ENCODE data around the gene CALCB.

The CALCB gene

GRCh38 chr11:15093432-15093831, 20.0 kb downstream of the CALCB start:
- Histone ChIP-seq H3K27me3 (ENCODE audit: control insufficient read depth, low read length) (peaks cover 3% of the 10 kb centered on the region; the same call in 1 of the 2 replicates), H3K27ac (ENCODE audit: low read depth, low read length) (no peak overlapping the region), H3K4me1 (ENCODE audit: control insufficient read depth, low read length) (no peaks in the 10 kb centered on the region), H3F3A (ENCODE audit: control insufficient read depth, insufficient read depth) (no peaks in the 10 kb centered on the region), H4K20me1 (ENCODE audit: control insufficient read depth, insufficient read depth, low read depth, low read length) (no peaks in the 10 kb centered on the region), H3K36me3 (ENCODE audit: control insufficient read depth, low read length) (no peaks in the 10 kb centered on the region), H3K4me2 (ENCODE audit: low read length) (no peak overlapping the region), H3K9me3 (ENCODE audit: control insufficient read depth, insufficient read depth, low read length) (no peaks in the 10 kb centered on the region), H3K4me3 (ENCODE audit: low read length) (no peak overlapping the region), H3K79me2 (ENCODE audit: control insufficient read depth, low read length) (no peaks in the 10 kb centered on the region), H3K9me2 (replicated peaks; ENCODE audit: control insufficient read depth, low read length) (no peaks in the 10 kb centered on the region)
- no peak for TF ChIP-seq EZH2phosphoT487 (IDR thresholded peaks at IDR 0.05; ENCODE audit: borderline replicate concordance, low read length)
- TF ChIP-seq CTCF (IDR thresholded peaks at IDR 0.05; ENCODE audit: low read depth, low read length, poor library complexity, severe bottlenecking) = no peak

GRCh38 chr11:15095736-15096228, 22.4 kb downstream of the CALCB start:
- Histone ChIP-seq H3K9me2 (replicated peaks; ENCODE audit: control insufficient read depth, low read length) (no peaks in the 10 kb centered on the region), H3K4me1 (ENCODE audit: control insufficient read depth, low read length) (no peaks in the 10 kb centered on the region), H4K20me1 (ENCODE audit: control insufficient read depth, insufficient read depth, low read depth, low read length) (no peaks in the 10 kb centered on the region), H3K4me3 (ENCODE audit: low read length) (no peak overlapping the region), H3K36me3 (ENCODE audit: control insufficient read depth, low read length) (no peaks in the 10 kb centered on the region), H3K27me3 (ENCODE audit: control insufficient read depth, low read length) (peaks cover 11% of the 10 kb centered on the region; the same call in 1 of the 2 replicates), H3F3A (ENCODE audit: control insufficient read depth, insufficient read depth) (no peaks in the 10 kb centered on the region), H3K79me2 (ENCODE audit: control insufficient read depth, low read length) (no peaks in the 10 kb centered on the region), H3K9me3 (ENCODE audit: control insufficient read depth, insufficient read depth, low read length) (no peaks in the 10 kb centered on the region), H3K27ac (ENCODE audit: low read depth, low read length) (no peak overlapping the region), H3K4me2 (ENCODE audit: low read length) (no peak overlapping the region)
- TF ChIP-seq CTCF (IDR thresholded peaks at IDR 0.05; ENCODE audit: low read depth, low read length, poor library complexity, severe bottlenecking) = no peak
- TF ChIP-seq EZH2phosphoT487 (IDR thresholded peaks at IDR 0.05; ENCODE audit: borderline replicate concordance, low read length) = no peak

- H4K20me1 ChIP-seq (ENCODE audit: control insufficient read depth, insufficient read depth, low read depth, low read length) = no peaks in the 10 kb centered on the region
- no peaks in the 10 kb centered on the region for H3F3A ChIP-seq (ENCODE audit: control insufficient read depth, insufficient read depth)
- no peaks in the 10 kb centered on the region for H3K79me2 ChIP-seq (ENCODE audit: control insufficient read depth, low read length)
- H3K27ac ChIP-seq (ENCODE audit: low read depth, low read length) = no peak overlapping the region
- H3K9me3 ChIP-seq (ENCODE audit: control insufficient read depth, insufficient read depth, low read length) = no peaks in the 10 kb centered on the region
- H3K4me3 ChIP-seq (ENCODE audit: low read length) = no peak overlapping the region
- H3K4me2 ChIP-seq (ENCODE audit: low read length) = no peak overlapping the region
- no peaks in the 10 kb centered on the region for H3K9me2 ChIP-seq (replicated peaks; ENCODE audit: control insufficient read depth, low read length)
- no peaks in the 10 kb centered on the region for H3K36me3 ChIP-seq (ENCODE audit: control insufficient read depth, low read length)
- TF ChIP-seq CTCF (IDR thresholded peaks at IDR 0.05; ENCODE audit: low read depth, low read length, poor library complexity, severe bottlenecking) (no peak), EZH2phosphoT487 (IDR thresholded peaks at IDR 0.05; ENCODE audit: borderline replicate concordance, low read length) (no peak)
- no peaks in the 10 kb centered on the region for H3K4me1 ChIP-seq (ENCODE audit: control insufficient read depth, low read length)
- H3K27me3 ChIP-seq (ENCODE audit: control insufficient read depth, low read length) = peaks cover 11% of the 10 kb centered on the region; the same call in 1 of the 2 replicates
Observed at GRCh38 chr11:15097411-15097810, 24.0 kb downstream of the CALCB start.

Measured in DOHH2 (cell line).